ENCODE measurements around the gene ALKBH2.

The ALKBH2 gene

GRCh38 chr12:109137055-109137454 lies 43.8 kb upstream of the ALKBH2 start:
- no peak for ATAC-seq

GRCh38 chr12:109134186-109134917 lies 41.1 kb upstream of the ALKBH2 start:
- TF ChIP-seq ISL1 (CRISPR knock-in tag; IDR thresholded peaks at IDR 0.05) (no peak), ARNTL (CRISPR knock-in tag; IDR thresholded peaks at IDR 0.05; ENCODE audit: borderline replicate concordance, low read depth) (no peak), OSR1 (CRISPR knock-in tag; IDR thresholded peaks at IDR 0.05) (no peak), ESRRG (CRISPR knock-in tag; IDR thresholded peaks at IDR 0.05) (no peak), CREB5 (CRISPR knock-in tag; IDR thresholded peaks at IDR 0.05; ENCODE audit: low read depth) (no peak), RARB (CRISPR knock-in tag; IDR thresholded peaks at IDR 0.05) (no peak), GLIS3 (CRISPR knock-in tag; IDR thresholded peaks at IDR 0.05) (no peak), SNAI2 (CRISPR knock-in tag; IDR thresholded peaks at IDR 0.05) (no peak), ZNF8 (CRISPR knock-in tag; IDR thresholded peaks at IDR 0.05) (no peak), ZFP3 (CRISPR knock-in tag; IDR thresholded peaks at IDR 0.05) (no peak)
- TF ChIP-seq, protein P1, sequence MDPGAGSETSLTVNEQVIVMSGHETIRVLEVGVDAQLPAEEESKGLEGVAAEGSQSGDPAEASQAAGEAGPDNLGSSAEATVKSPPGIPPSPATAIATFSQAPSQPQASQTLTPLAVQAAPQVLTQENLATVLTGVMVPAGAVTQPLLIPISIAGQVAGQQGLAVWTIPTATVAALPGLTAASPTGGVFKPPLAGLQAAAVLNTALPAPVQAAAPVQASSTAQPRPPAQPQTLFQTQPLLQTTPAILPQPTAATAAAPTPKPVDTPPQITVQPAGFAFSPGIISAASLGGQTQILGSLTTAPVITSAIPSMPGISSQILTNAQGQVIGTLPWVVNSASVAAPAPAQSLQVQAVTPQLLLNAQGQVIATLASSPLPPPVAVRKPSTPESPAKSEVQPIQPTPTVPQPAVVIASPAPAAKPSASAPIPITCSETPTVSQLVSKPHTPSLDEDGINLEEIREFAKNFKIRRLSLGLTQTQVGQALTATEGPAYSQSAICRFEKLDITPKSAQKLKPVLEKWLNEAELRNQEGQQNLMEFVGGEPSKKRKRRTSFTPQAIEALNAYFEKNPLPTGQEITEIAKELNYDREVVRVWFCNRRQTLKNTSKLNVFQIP (CRISPR knock-in tag; IDR thresholded peaks at IDR 0.05; ENCODE audit: borderline replicate concordance, low read depth), result no peak
- peak; percentile 77; the same call in 2 of the 3 replicates for ATAC-seq

More at GRCh38 chr12:109137055-109137454, 43.8 kb upstream of the ALKBH2 start:
- TF ChIP-seq ZNF8 (CRISPR knock-in tag; IDR thresholded peaks at IDR 0.05) (no peak), ZFP30 (CRISPR knock-in tag; IDR thresholded peaks at IDR 0.05) (no peak), TSHZ2 (CRISPR knock-in tag; IDR thresholded peaks at IDR 0.05) (no peak), GLIS3 (CRISPR knock-in tag; IDR thresholded peaks at IDR 0.05) (no peak), ARNTL (CRISPR knock-in tag; IDR thresholded peaks at IDR 0.05; ENCODE audit: borderline replicate concordance, low read depth) (no peak), ZNF70 (CRISPR knock-in tag; IDR thresholded peaks at IDR 0.05) (no peak), PATZ1 (CRISPR knock-in tag; IDR thresholded peaks at IDR 0.05; ENCODE audit: borderline replicate concordance) (no peak), TOX (CRISPR knock-in tag; IDR thresholded peaks at IDR 0.05; ENCODE audit: borderline replicate concordance) (no peak), CREB5 (CRISPR knock-in tag; IDR thresholded peaks at IDR 0.05; ENCODE audit: low read depth) (no peak), ISL1 (CRISPR knock-in tag; IDR thresholded peaks at IDR 0.05) (no peak), ZC3H10 (CRISPR knock-in tag; IDR thresholded peaks at IDR 0.05) (no peak), OSR1 (CRISPR knock-in tag; IDR thresholded peaks at IDR 0.05) (no peak)
- TF ChIP-seq, protein P1 (CRISPR knock-in tag; IDR thresholded peaks at IDR 0.05; ENCODE audit: borderline replicate concordance, low read depth), result no peak
